Prostate gland (tissue), 2 donors: ENCODE data around the gene BFSP1.

Experiments used
- POLR2A ChIP-seq: fragments of 450-650 bp; IDR thresholded peaks from one replicate; pipeline ENCODE4 v1.6.1; 2016; ENCODE audit warnings: antibody characterized with exemption, mild to moderate bottlenecking
- TF ChIP-seq, protein P1 (sequence below), 4 experiments: fragments of 200-600 bp in 2 of 4; fragments of 450-650 bp in 2 of 4; sonication (generic) in 2 of 4; IDR thresholded peaks; 1 replicate in 3 of 4; 2 replicates in 1 of 4; pipeline ENCODE4 v1.5.1; 2016 to 2019; ENCODE audit warnings: antibody characterized with exemption in 4 of 4, mild to moderate bottlenecking in 2 of 4, moderate library complexity in 2 of 4

DNA sequence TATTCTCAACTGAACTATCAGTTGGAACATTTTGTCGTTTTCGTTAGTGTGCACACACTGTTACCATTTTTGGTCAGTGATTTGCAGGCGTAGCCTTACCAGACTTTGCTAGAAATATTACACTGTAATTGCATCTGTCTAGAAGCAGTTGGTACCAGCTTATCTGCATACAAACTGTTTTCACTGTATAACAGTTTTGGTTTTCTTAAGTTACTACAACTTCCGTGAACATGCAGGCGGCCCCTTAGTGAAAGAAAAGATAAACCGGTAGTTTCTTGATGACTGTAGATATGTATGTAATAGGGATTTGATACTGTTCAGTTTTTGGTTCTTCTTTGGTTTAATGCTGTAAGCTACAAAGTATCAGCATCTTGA, 40.0 kb upstream of the BFSP1 start:
- TF ChIP-seq, protein P1, sequence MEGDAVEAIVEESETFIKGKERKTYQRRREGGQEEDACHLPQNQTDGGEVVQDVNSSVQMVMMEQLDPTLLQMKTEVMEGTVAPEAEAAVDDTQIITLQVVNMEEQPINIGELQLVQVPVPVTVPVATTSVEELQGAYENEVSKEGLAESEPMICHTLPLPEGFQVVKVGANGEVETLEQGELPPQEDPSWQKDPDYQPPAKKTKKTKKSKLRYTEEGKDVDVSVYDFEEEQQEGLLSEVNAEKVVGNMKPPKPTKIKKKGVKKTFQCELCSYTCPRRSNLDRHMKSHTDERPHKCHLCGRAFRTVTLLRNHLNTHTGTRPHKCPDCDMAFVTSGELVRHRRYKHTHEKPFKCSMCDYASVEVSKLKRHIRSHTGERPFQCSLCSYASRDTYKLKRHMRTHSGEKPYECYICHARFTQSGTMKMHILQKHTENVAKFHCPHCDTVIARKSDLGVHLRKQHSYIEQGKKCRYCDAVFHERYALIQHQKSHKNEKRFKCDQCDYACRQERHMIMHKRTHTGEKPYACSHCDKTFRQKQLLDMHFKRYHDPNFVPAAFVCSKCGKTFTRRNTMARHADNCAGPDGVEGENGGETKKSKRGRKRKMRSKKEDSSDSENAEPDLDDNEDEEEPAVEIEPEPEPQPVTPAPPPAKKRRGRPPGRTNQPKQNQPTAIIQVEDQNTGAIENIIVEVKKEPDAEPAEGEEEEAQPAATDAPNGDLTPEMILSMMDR (IDR thresholded peaks at IDR 0.05): no peak
- TF ChIP-seq POLR2A: no peak
